GM21367 (cell line): Measurements from ENCODE around the gene OSBPL2.

ENCODE experiments used
- ATAC-seq: cut with Tn5 transposase; IDR thresholded peaks from one replicate; pipeline ENCODE4 v1.9.1; 2021; ENCODE audit not compliant: unreplicated experiment

Gene OSBPL2

DNA sequence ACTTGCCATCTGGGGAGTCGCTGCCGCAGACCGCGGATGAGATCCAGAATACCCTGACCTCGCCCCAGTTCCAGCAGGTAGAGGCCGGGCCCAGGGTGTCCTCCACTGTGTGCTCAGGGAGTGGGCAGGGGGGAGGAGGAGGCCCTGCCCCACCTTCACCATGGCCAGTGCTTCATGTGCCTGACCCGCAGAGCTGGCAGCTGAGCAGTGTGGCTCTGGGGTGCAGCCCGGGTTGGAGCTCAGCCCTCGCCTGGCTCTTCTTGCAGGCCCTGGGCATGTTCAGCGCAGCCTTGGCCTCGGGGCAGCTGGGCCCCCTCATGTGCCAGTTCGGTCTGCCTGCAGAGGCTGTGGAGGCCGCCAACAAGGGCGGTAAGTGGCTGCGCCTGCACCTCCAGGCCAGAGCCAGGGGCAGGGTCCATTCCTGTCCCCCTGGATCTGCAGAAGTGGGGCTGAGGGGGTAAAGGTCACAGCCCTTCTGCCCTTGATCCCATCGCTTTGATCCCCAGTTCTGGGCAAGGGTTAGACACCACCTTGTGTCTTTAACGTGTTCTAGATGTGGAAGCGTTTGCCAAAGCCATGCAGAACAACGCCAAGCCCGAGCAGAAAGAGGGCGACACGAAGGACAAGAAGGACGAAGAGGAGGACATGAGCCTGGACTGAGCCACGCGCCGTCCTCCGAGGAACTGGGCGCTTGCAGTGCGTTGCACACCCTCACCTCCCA is 69.9 kb downstream of the OSBPL2 start:
- ATAC-seq: no peak

DNA sequence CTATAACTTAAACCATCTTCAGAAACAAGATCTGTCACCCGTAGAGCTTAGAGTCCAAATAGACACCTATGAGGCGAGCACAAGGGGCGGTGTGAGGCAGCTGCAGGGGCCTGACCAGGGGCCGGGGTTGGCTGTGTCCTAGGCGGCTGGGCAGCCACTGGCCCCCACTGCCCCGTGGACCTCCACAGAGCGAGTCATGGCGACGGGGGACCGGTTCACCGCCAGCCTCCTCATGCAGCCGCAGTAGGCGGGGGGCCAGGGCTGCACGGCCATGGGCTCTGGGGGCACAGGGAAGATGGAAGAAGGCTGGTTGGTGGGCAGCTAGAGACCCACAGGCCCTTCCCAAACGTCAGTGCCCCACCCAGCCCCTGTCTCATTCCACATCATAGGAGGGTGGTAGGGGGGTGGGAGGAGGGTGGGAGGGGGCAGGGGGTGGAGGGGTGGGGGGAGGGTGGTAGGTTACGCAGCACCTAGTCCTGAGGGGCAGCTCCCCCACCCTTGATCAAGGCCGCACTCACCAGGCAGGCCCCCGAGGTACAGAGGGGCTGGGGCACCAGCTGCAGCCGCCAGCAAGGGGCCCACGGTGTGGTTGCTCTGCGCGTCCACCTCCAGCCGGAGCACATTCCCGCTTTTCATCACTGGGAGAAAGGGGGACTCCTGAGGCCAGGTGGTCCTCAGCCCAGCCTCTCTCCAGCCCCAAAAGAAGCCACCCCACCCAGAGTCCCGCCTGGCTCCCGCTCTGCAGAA is 71.0 kb downstream of the OSBPL2 start:
- no peak for ATAC-seq

DNA sequence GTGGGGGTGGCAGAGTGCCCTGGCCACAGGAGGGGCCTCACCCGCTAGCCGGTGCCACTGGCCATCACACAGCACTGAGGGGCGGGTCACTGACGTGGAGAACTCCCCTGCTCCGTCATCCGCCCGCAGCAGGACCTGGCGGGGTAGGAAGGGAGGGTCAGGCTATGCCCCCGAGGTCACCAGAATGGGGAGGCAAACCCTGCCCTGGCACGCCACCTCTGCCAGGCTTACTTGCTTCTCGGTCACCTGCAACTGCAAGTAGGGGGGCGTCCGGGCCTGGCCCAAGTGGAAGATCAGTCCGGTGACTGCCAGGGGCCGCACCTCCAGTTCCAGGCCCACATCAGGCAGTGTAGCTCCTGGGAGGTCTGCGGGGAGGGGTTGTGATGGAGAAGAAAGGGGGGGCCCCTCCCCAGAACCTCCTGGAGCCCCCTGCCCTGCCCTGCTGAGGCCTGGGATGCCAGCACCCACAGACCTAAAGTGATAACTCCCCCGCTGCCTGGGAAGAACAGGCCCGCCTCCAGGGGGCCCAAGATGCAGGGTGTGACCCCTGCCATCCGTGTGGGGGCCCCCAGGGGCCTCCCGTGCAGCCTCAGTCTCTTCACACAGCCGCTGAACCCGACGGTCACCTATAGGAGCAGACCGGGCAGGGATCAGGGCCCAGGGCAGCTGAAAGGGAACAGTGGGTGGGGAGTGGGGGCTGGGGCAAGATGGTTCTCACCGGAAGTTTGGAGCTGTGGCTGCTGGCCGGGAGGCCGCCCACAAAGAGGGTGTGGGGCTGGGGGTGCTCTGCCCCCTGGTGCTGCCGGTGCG is 71.8 kb downstream of the OSBPL2 start:
- no peak for ATAC-seq

DNA sequence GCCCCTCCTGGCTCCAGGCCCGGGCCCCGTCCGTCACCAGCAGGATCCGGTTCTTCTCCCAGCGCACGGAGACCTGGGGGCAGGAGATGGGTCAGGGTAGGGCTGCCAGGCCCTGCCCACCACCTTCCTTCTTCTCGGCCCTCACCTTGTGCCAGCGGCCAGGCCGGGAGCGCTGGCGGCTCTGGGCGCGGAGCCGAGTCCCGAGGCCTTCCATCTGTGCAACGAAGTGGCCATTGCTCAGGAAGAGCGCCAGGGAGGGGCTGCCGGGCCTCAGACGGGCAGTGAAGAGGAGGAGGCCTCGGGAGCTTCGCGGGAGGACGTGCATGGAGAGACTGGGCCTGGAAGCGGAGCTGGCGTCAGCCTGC is 72.4 kb downstream of the OSBPL2 start:
- ATAC-seq: no peak

DNA sequence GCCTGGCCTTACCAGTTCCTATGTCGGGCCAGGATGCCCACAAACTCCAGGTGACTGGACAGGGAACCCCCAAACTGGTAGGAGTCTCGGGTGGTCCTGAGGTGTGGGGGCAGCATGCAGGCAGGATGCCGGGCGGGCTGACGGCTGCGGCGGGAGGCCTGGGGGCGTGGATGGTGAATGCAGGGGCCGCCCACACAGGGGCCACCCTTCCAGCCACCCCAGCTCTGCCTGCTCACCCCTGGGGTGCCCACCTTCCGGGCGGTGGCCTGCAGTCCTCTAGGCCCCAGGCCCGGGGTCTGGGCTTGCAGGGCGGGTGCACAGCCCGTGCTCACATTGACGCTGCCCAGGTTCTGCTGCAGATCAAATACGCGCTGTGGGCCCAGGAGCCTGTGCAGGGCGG is 72.8 kb downstream of the OSBPL2 start:
- ATAC-seq: no peak

DNA sequence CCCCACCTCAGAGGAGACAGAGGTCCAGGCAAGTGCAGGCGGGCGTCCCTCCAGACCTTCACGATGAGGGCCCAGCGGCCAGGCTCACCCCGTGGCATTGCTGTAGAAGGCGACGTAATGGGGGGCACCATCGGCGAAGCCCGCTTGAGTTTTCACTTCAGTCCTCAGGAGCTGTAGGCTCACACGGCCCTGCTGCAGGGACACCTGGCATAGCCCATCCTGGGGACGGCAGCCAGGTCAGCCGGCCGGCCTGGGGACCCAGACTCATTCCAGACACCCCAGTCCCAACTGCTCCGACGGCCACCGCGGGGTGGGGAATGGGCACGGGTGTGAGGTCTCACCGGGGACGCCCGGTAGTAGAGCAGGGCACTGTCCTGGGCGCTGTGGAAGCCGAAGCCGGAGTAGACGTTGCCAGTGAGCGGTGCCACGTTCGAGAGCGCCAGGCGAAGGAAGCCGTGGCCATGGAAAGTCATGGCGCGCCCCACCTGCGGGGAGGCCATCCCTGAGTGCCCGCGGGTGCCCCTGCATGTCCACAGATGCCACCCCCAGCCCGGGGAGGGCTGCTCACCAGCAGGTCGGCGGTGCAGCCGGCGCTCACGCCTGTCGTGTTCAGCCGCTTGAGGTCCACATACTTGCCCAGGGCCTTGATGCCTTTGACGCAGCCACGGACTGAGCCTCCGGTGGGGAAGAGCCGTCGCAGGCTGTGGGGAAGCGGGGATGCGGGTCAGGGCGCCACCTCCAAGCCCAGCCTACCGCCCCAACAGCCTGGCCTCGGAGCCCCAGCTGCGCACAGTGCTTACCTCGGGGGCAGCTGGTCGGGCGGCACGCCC is 73.7 kb downstream of the OSBPL2 start:
- no peak for ATAC-seq

DNA sequence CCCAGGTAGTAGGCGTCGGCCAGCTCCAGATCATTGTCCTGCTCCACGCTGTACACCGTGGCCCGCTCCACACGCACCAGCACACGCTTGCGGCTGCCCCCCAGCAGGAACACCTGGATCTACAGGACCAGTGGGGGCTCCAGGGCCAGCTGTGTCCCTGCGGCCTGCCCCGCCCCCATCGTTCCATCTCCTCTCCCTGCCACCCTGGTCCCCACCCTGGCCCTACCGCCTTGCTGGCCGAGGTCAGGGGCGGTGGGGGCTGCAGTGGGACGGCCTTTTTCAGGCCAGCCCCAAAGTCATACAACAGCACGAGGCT is 74.3 kb downstream of the OSBPL2 start:
- ATAC-seq: no peak

DNA sequence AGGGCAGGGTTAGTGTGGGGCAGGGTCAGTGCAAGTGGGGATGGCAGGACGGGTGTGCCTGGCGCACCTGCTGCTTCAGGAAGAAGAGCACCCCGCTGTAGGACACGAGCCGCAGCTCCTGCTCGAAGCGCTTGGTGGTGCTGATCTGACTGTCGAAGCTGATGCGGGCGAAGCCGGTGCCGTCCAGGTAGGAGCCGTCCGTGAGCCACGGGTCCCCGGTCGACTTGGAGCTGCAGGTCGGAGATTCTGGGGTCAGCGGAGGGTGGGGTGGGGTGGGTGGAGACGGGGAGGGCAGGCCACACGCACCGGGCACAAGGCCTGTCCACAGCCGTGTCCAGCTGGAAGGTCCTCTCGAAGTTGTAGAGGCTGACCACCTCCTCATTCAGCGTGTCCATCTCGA is 74.7 kb downstream of the OSBPL2 start:
- no peak for ATAC-seq

DNA sequence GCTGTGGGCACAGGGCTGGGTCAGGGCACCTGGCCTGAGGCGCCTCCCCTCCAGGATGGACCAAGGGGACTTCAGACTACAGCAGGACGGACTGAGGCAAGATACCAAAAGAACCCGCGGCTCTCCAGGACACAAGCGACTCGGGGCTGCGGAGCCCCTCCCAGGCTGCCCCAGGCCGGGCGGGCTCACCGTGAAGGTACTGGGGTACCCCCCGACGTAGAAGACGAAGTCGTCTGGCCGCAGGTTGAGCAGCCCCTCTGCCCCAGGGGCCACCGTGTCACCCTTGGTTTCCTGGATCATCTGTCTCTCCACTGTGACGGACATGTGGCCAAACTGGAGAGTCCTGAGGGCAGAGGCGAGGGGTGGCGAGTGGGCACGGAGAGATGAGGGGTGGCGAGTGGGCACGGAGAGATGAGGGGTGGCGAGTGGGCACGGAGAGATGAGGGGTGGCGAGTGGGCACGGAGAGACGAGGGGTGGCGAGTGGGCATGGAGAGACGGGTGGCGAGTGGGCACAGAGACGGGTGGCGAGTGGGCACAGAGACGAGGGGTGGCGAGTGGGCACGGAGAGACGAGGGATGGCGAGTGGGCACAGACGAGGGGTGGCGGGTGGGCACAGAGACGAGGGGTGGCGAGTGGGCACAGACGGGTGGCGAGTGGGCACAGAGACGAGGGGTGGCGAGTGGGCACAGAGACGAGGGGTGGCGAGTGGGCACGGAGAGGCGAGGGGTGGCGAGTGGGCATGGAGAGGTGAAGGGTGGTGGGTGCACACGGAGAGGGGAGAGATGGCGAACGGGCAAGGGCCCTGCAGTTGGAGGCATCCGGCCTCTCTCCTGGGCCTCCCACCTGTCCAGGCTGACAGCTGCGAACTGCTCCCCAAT is 75.4 kb downstream of the OSBPL2 start:
- no peak for ATAC-seq

DNA sequence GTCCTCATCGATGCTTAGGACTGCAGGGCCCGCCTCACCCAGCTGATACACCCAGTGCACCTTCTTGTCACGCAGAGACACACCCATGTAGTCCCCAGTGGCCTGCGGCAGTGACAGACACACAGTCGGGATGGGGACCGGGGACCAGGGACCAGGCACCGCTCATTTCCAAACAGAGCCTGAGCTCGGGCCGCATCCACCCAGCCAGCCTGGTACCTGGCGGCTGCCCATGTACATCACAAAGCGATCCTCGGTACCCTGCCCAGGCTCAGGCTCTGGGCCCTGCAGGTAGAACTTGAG is 76.0 kb downstream of the OSBPL2 start:
- no peak for ATAC-seq

DNA sequence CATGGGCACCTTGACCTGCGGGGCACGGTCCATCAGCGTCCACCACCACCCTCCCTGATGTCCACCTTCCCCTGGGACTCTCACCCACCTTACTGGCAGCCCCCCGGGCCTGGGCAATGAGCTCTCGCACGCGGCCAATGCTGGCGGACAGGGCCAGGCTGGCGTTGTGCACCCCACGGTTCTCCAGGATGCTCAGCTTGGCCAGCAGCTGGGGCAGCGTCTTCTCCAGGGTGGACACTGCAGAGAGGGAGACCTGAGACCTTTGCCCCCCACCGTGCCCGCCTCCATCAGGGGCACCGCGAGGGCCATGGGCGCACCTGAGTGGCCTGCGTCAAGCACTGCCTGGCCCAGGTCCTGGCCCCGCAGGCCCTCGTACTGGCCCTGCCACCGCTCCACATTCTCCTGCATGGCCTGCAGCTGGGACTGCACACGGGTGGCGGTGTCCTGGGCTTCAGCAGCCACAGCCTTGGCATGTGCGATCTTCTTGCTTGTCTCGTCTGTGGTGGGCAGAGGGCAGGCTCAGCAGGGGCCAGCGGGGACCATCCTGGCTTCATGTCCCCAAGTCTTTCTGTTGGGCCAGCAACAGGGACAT is 76.5 kb downstream of the OSBPL2 start:
- ATAC-seq: no peak

DNA sequence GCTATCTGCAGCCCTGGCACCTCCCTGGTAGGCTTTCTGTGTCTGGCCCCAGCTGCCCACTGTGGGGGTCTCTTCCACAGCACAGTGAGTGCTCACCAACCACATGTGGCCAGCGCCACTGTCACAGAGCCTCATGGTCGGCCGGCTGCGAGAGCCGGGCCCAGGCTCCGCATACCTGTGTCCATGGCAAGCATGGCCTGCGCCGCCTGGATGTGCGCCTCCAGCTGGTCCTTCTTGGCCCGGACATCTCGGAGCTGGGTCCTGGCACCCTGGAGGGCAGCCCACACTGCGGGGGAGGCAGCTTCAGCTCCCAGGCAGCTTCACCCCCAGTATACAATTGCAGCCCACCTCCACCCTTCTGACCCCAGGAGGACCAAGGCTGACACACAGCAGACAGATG is 77.5 kb downstream of the OSBPL2 start:
- ATAC-seq: no peak

DNA sequence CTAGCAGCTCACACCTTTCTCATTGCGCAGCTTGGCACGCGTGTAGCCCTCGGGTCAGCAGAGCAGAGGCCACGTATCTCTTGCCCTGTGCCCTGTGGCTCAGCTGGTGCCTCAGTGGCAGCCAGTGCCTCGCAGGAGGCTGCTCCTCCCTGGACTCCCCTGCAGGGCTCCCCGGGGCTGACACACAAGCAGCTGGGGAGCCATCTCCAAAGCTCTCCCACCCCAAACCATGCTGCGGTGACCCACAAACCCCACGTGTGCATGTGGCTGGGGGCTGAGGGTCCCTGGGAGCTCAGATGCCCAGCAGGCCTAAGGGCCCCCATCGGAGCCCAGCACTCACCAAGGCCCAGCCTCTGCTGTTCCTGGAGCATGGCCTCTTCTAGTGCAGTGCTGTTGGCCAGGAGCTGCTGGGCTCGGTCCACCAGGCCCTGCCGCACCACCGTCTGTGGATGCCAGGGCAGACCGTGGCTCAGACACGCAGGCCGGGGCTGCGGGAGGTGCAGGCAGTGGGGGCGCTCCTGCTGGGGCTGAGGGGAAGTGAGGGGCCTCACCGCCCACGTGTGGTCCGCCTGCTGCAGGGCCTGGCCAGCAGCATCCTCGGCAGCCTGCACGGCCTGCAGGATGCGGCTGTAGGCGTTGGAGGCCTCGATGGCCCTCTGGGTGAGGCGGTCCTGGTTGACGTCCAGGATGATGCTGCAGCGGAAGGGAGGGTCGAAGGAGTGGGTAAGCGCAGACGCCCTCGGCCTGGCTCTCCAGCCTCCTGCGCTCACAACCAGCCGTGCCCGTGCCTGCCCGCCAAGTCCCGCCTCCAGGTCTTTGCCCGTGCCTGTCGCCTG is 78.2 kb downstream of the OSBPL2 start:
- no peak for ATAC-seq

DNA sequence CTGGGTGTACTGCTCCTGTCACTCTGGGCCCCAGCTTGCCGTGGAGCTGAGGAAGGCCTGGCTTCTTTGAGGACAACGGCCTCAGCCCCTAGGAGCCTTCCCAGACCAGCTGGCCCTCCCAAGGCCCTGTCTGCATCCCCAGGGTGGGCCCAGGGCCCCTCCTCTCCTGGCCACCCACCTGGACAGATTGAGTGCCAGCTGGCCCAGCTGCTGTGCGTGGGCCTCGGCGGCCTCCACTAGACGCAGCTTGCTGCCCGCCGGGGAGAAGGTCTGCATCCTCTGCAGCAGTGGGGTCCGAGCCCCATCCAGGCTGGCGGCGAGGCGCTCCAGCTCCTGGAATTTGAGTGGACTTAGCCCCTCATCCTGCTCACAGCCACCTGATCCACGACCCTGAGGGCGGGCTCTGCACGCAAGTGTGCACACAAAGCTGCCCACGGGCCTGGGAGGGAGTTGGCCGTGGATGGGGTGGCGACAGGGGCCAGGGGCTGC is 78.9 kb downstream of the OSBPL2 start:
- no peak for ATAC-seq

DNA sequence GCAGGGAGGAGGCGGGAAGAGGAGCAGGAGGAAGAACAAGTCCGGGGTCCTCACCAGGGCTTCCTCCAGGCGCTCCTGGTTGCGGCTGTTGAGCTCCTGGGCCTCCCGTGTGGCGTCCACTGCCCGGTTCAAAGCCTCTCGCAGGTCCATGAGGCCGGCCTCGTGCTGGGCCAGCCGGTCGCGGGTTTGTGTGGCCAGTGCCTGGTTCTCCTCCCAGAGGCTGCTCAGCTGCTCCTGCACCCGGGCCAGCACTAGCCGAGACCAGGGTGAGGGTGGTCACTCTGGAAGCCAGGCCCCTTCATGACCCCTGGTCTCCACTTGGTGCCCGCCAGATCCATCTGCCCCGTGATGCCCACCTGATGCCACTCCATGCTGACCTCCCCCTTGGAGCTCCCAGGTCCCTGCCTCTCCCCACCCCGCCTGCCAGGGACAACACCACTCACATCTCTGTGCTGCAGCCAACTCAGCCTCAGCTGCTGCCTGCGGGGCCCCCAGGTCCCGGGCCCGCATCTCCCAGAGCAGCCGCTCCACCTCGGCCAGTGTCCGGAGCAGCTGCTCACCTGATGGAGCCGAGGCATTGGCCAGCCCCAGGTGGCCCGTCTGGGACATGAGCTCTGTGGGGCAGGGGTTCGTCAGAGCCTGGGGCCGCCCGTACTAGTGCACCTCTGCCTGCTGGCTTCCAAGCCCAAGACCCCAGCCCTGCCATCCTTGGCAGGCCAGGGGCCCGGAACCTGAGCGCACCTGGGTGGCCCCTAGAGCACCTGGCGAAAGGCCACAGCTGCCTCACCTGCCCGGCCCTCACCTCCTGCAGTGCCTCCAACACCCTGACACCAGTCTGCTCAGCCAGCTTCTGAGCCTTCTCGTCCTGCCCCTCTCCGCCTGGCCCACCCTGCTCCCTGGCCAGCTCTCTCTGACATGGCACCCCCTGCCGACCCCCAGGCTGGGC is 80.4 kb downstream of the OSBPL2 start:
- ATAC-seq: no peak

DNA sequence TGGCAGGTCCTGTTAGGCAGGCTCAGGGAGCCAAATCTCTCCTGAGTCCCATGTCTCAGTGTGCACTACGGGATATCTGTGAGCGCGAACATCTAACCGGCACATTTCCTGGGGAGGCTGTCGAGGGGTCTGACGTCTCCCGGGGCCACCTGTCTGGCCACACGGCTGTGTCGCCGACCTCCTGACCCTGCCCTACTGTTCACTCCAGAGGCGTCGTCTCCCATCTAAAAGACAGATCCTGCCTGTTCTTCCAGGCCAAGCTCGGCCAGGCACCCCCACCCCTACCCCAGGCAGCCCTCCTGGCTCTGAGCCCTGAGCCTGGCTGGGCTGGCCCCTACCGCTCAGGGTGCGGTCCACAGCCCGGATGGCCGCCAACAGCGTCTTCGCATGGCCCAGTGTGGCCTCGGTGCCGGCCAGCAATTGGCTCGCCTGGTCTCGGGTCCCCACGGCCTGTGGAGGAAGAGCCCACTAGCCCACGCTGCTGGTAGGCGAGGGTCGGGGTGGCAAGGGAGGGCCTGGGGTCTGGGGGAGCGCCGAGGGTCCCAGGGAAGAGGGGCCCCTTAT is 81.1 kb downstream of the OSBPL2 start:
- no peak for ATAC-seq

DNA sequence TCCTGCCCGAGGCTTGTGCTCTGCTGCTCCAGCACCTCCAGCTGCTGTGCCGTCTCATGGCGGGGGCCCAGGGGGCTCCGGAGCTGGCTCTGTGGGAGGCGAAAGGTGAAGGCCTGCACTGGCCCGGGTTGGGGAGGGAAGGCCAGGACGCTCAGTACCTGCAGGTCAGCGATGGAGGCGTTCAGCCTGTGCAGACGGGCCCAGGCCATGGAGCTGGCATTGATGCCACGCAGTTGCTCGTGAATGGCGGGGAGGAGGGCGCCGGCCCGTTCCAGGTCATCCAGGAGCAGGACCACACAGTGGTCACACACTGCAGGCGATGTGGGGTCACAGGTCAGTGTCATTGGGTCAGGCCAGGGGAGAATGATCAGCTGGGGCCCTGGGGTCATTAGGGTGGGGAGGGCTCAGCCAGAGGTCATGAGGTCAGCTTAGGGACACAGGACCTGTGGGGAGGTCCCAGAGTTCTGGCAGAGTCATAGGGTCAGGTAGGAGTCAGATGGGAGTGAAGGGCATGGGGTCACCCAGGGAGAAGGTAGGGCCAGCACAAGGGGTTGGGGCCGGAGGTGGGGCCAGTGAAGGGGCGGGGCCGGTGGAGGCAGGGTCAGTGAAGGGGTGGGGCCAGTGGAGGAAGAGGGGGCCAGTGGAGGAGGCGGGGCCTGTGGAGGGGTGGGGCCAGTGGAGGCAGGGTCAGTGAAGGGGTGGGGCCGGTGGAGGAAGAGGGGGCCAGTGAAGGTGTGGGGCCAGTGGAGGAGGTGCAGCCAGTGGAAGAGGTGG is 82.4 kb downstream of the OSBPL2 start:
- ATAC-seq: no peak
